Measurements from ENCODE around the gene DIDO1.

The DIDO1 gene

DNA sequence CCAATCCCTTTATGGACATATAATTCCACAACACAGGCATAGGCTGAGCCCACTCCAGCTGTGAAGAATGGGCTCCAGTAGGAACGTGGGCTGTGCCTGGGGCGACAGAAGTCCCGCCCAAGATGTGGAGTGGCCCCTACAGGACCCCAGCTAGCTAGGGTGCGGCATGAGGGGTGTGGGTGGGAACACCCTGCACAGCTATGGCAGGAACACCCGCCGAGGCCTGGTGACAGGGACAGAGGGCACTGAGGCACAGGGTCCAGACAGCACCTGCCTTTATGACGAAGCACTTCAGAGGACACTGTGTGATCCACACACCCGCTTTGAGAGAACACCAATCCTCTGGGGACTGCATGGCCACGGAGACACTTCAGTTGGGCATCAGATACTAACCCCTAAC lies 36.4 kb downstream of the DIDO1 start:
- DNase-seq, result no peak

DNA sequence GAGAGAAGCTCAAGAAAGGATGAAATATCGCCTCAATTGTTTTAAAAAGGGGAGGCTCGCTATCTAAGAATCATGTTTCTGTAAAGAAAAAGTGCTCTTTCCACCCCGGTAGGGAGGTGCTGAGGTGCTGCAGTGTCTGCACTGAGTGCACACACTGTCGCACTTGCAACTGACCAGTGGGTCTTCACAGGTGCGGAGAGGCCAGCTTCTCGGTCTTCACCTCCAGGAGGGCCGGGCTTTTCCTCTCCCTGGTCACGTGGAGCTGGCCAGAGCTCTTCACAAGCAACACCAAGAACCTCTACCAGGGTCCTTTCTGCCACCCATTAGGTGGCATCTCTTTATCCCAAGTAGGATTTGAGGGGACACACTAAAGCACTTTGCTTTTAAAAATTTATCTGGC lies 36.9 kb downstream of the DIDO1 start:
- DNase-seq, result no peak

DNA sequence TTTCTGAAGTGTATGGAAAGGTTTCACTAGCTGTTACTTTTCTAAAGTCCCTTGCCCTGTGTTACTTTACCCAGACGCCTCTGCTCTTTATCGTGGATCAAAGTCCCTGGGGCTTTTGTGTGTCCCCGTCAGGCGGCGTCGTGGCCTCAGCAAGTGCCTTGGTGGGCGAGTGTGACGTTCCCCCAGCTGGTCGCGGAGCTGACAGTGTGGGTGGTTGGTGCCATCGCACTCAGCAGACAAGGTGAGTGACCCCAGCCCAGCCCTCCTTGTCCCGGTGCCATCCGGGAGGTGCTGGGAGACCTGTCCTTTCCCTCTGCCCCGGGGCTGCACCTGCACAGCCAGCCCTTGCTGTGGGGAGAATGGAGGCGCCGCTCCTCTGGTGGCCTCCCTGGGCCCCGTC lies 37.4 kb downstream of the DIDO1 start:
- DNase-seq, result no peak

DNA sequence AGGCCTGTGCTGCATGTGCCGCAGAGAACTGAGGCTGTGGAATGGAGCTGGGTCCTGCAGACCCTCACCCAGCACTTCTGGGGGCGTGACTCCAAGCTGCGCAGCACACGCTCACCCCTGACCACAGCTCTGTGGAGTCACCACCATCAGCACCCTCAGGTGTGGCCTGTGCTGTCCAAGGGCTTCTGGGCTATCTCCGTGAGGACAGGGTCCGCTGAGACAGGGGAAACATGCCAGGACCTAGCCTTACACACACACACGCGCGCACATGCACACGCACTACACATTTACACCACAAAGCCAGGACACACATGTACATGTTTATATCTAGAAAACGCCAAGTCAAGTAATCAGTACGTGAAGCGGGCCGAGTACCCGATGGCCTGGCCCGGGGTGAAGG lies 37.9 kb downstream of the DIDO1 start:
- no peak for DNase-seq

DNA sequence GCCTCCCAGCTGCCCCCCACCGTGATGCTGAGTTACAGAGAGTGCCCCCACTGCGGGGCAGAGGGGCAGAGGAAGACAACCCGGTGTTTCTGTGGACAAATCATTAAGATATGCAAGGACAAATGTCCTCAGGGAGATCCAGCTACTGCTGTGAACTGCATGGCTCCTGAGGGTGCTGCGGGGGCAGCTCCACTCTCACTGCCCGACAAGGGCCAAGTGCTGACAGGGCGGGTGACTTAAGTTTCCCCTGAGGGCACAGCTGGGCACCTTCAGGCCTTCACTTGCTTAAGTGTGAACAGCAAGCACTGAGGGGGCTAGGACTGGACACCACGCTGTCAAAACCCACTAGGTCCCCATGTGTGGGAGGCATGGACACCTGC lies 38.5 kb downstream of the DIDO1 start:
- DNase-seq, result no peak

DNA sequence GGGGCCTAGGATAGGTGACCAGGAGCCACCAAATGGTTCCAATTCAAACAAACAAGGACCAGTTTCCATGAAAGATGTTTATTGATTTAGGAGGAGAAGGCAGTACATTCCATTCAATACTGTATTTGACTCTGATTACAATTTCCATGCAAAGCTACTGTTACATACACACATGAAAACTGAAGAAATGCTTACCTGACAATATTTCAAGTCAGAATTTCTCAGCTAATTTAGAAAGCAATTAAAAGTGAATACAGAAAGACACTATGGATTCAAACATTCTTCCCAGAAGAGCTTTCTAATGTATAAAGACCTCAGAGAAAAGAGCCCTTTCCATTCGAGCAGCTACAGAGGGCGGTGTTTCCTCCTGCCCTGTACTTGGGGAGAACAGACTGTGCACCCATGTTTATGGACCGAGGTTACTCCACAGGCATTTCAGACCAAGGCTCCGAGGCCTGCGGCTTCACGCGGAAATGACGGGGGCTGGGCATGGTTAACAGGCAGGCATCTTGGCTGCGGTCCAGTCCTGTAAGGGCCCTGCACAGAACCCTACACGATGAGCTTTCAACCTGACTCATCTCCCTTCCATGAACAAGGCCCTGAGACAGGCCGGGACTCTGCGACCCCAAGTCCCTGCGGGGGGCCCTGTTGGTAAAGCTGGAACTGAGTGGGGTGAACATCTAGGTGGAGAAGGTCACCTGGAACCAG lies 39.0 kb downstream of the DIDO1 start:
- DNase-seq, result peak; percentile 47

DNA sequence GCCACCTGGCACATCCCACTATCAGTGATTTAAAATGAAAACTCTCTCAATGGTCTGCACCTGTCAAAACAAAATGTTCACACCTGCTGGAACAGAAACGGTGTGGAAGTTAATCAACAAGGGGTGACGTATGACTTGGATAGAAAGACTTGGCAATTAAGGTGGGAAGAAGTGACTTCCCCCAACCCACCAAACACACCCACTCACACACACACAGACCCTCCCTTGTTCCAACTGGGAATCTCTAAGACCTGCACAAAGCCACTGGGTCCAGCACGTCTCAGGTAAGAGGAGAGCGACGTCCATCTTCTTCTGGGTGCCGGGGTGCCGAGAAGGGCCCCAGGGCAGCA lies 39.6 kb downstream of the DIDO1 start:
- DNase-seq, result no peak

DNA sequence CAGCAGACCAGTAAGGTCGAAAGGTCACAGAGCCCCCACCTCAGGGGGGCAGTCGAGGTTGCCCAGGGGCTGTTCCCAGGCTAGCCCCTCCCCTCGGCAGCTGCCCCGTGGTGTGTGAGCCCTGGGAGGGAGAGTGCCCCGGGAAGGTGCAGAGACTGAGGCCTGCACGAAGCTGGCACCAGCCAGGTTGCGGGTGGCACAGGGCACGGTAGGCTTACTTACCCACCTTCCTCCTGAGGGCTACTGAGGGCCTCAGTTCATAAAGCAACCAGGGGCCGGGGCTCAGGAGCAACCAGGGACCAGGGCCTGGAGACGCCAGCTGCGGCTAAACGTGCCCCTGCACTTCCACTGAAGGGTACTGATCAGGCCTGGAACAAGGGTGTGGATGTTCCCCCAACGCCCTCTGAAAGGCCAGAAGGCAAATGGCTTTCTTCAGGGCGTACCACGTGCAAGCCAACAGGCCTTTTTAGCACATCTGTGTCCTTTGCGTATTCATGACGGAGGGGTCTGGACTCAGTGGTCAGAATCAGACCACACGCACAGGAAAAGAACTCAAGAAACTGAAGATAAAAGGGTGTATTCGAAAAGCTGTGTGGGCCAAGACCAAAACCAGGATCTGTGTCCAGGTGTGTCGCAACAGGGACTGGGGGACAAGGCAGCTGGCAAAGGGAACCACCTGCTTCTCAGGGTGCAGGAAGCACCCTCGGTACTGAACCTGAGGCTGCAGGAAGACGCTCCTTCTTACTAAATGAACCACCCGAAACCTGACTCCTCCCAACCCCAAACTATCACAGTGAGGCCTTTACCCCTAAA lies 40.2 kb downstream of the DIDO1 start:
- no peak for DNase-seq

DNA sequence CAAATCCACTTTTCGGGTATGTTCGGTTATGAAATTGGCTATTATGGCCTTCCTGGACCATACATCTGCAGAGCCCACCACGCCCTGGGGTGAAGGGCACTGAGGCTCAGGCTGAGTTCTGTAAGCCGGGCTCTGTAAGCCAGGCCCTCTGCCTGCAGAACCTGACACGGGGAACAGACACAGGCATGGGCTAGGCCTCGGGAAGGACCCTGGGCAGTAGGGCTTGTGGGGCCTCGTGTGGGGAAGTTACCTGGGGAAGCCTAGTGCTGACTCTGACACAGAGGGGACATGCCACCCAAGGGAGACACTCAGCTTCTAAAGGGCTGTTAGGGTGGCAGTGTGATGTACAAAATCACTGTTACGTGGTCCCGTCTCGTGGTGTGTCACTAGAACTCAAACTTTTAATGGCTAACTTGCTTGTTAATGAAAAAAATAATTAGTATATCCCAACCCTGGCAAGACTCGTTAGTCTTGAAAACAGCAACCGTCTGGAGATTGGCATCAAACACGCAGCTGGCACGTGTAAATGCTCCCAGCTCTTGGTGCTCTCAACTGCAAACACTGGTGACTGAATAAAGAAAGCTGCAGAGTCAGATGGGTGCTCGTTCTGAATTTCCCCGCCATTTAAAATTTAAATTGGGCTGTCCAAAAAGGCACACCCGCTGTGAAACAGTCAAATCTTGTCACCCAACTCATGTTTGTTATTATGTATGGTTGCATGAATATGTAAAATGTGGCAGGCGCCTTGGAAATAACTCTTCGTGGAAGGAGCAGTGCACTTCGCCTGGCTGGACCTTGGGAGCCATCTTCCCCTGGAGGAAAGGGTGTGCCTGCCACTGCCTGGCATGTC lies 41.0 kb downstream of the DIDO1 start:
- no peak for DNase-seq

DNA sequence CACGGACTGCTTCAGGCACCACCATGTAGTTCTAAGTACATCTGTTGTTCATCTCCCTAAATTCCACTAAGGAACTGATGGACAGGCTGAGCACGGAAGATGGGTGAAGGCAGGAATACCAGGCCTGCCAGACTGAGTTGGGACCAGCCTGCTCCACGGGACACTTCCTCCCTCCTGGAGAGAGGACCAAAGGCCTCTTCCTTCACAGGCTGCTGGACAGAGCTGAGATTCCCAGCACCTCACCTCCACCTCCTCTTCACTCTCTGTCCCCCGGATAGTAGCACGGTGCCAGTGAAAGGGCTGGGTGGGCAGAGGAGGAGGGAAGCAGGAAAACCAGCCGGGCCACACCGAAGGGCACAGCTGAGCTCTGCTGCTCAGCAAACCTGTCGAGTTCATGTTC lies 41.7 kb downstream of the DIDO1 start:
- no peak for DNase-seq

DNA sequence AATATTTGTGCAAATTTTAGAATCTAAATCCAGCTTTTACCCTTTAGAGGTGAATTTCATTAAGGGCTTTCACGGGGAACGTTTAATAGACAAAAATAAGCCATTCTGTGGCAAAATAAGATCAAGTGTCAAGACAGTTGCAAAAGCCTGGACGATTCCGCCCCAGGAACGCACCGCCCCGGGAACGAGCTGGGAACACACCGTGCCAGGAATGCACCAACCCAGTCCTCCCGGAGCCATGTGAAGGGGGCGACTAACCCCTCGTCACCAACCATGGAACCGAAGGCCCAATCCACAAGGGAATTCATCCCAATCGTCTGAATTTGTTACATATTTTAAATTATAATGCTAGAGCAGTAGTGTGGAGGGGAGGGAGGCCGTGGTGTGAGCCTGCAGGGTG lies 43.9 kb downstream of the DIDO1 start:
- no peak for DNase-seq

DNA sequence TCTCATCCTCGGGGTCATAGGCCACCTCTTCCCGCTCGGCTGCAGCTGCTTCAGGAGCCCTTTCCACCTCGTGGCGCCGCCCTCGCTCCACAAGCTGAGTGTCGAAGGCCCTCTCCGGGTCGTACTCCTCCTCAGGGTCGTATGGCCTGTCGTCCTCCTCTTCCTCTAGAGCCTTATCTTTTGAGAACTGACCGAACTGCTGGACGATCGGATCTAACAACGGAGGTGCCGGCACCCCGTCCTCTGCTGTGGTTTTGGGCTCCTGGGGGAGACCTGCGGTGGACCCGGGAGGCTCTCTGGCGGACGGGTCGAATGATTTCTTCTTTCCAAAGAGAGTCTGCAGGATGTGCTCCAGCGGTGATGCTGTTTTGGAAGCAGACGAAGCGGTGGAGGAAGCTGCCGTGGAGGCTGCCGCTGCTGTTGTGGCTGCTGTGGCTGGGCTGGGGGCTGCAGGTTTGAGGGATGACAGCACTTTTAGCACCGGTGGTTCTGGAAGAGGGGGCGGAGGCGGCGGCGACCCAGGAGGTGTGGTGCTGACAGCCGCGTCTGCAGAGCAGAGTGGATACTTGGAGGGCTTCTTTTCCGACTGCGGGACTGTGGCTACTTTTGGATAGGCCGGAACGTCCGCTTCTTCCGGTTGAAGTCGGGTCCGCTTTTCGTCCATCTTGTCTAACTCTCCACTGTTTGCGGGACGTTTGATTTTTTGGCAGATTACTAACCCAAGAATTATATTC lies 44.5 kb downstream of the DIDO1 start:
- no peak for DNase-seq

DNA sequence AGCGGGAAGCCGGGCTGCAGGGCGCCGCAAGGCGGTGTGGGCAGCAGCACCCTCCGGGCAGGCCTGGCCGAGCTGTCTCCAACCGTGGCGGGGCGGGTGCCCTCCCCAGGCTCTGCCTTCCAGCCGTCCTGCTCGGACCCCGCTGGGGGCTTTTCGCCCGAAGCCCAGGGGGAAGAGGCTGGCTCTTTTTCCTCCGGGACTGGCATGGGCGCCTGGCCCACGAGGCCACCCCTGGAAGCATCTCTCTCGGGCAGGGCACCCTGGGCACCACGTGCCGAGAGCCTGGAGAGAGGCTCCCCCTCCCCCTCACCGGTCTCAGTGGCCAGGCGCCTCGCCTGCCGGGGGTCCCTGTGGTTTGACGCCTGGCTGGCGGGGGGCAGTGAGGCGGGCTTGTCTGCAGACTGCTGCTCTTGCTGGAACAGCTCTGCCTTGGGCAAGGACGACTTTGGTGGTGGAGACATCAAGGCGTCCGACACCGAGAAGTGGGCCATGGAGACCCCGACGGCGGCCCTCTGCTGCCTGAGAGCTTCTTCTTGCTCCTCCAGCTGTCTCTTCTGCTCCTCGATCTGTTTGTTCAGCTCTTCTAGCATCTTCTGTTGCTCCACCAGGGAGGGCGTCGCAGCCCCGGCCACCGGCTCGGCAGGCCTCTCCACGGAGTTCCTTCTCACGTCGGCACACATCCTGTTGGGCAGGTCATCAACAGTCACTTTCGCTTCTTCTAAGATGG lies 45.2 kb downstream of the DIDO1 start:
- no peak for DNase-seq

DNA sequence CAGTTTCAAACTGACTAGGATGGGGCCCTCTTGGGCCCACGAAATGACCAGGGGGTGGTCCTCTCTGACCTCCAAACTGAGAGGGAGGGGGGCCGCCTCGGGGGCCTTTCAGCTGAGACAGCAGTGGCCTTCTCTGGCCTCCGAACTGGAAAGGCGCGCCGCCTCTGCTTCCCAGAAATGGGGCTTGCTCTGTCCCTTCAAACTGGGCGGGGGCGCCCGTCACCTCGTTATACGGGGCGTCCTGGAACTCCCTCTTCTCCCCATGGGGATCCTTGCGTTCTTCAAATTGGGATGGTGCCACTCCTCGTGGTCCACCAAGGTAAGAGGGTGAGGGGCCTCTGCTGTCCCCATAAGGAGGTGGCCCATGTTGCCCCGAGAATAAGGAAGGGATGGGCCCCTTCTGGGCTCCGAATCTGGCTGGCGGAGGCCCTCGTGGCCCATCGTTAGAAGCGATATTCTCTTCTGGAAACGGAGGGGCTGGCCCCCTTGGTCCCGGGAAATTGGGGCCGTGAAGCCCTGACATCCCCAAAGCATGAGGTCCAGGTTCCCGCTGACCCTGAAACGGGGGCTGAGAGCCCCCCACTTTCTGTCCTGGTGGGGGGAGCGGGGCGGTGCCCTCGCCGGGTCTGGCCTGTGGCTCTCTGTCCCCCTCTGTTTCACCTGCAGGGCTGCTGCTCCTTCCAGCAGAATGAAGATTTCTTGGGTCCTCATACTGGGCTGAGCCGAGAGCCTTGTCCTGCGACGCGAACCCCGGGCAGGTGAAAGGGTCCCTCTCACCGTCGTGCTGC lies 46.0 kb downstream of the DIDO1 start:
- DNase-seq, result no peak

DNA sequence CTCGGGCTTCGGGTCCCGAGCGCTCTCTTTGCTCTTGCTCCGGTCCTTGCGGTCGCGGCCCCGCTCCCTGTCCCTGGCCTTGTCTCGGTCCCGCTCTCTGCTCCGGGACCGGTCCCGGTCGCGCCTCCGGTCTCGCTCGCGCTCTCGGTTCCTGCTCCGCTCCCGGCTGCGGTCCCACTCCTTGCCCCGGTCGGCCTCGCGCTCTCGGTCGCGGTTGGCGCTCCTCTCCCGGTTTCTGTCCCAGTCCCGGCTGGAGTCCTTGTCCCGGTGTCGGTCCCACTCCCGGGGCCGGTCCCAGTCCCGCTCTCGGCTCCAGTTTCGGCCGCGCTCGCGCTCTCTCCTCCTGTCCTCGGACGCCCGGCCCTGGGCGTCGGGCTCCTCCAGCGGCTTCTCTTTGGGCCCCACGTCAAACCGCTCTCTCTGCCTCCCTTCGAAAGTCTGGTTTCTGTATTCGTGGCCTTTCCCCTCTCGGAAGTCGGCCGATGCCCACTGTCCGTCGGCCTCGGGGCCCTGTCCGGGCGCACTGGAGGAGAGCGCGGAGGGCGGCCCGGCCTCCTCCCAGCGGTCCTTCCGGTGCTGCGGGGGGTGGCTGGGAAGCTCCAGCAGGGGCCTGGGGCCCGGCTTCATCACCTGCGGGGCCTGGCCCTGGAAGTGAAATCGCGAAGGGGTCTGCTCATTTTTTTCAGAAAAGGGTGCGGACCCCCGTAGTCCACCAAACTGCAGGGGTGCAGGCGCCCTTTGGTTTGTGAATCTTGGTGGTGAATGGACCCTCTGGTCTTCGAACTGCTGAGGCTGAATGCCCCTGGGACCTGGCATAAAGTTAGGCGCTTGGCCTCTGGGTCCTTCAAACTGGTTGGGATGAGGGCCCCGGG lies 46.8 kb downstream of the DIDO1 start:
- no peak for DNase-seq

DNA sequence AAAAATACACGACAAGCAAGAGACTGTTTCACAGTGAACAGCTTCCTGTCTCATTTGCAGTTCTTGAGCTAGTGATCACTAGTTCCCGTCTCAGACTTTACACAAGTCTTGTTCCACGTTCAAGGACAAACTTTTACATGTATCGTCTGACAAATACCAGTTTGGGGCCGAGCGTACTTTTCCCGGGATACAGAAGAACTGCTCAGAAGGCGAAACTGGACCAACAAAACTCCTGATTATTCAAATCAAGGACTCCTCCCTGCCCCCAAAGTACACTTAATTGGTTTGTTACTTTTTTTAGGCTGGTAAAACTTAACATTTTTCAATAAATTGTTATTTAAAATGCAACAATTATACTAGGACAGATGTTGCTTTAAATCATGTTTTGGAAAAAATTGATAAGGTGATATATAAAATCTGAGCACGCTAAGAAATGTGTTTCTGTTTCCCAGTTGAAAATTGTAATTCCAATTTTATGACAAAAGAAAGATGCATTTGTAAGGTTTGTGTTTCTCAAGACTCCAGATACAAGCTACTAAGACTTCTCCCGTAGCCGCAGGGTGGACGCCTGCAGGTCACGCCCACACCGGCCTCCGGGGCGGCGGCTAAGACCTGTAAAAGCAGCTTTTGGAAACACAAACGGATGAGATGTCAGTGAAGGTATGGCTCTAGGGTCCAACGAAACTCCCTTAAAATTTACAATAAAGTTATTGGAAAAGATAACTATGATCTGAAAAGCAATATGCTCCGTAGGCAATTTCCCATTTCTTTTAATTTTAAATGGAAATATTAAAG lies 47.9 kb downstream of the DIDO1 start:
- no peak for DNase-seq

DNA sequence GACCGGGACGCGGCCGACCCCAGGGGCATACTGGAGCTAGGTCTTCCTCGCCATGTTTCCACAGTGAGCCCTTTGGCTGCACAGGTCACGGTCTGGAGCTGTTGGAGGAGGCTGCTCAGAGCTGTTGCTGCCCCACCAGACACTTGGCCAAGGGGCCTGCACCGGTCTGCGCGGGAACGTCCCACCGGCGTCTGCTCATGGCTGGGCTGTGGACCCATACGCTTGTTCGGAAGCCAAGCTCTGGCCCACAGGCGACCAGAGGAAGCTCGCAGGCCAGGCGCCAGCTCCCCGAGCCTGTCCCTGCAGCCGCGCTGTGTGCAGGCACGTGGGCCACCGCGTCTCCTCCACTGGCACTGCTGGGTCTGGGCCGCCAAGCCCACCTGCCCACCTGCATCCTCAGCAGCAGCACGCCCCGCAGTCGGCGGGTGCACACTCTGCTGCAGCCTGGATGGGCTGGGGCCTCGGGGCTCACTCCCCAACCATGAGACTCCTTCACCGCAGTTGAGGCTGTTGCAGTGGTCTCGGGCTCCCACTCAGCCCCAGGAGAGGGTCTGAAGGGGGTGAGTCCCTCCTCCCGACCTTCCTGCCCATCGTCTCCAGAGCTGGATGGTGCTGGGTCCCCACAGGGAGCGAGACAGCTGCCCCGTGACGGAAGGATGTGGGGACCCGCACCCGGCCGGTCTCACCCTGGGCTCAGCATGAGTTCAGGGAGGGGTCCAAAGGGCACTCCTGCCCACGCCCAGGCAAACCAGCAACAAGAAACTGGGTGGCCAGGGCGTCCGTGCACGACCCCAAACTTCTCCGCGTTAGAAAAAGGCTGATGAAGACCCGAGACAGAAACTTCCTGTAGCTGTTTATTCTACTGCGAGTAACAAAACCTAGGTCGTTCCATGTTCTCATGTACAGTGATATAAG lies 49.1 kb downstream of the DIDO1 start:
- DNase-seq, result no peak

DNA sequence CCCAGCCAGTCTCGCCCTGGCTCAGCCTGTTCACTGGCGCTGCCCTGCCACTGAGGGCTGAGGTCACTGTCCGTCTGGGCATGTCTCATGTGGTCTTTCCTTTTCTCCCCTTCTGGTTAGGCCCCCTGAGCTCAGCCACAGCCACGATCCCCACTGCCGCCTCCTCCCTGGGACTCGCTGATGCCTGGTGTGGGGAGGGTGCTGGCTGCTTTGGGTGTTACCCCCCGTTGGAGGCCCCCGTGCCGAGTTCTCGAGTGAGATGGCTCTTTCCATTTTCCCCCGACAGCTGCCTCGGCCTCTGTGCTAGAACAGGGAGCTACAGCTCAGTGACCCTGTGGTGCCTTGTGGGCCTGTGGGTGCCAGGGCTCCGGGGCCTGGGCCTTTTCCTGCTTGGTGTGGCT lies 49.8 kb downstream of the DIDO1 start:
- DNase-seq, result no peak

All from CD4-positive, alpha-beta T cell treated with Interleukin-6 for 4 hours (primary cell).